ENCODE measurements around the gene EEF1E1. TPM values are rescaled to one million over a fixed set of nuclear protein-coding genes. Genes with fewer than 3 reads are reported as not detected.
A peak's percentile ranks its signal among the peaks of the same experiment; 100 is the strongest.

Gene EEF1E1
- total RNA-seq, 1 experiment from 2014 or later: 50.9 TPM

DNA sequence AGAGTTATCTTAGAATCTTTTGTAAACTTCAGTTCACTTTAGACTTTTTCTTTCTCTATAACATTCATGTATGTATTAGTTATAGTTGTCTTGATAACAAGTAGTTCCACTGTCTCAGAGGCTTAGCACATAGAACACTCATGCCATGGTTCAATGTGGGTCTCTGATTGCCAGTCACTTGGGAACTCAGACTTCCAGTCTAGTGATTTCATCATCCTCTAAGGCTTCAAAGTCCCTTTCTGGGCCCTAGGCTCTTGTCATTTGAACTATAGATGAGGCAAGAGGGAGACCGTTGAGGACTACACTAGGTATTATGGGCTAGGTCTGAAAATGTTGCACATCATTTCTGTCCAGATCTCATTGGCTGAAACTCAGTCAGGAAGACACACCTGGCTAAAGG is 8.4 kb upstream of the EEF1E1 start:
- TF ChIP-seq EZH2 (IDR thresholded peaks at IDR 0.05; ENCODE audit: low read depth): no peak
- TF ChIP-seq, protein P1, sequence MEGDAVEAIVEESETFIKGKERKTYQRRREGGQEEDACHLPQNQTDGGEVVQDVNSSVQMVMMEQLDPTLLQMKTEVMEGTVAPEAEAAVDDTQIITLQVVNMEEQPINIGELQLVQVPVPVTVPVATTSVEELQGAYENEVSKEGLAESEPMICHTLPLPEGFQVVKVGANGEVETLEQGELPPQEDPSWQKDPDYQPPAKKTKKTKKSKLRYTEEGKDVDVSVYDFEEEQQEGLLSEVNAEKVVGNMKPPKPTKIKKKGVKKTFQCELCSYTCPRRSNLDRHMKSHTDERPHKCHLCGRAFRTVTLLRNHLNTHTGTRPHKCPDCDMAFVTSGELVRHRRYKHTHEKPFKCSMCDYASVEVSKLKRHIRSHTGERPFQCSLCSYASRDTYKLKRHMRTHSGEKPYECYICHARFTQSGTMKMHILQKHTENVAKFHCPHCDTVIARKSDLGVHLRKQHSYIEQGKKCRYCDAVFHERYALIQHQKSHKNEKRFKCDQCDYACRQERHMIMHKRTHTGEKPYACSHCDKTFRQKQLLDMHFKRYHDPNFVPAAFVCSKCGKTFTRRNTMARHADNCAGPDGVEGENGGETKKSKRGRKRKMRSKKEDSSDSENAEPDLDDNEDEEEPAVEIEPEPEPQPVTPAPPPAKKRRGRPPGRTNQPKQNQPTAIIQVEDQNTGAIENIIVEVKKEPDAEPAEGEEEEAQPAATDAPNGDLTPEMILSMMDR (conservative IDR thresholded peaks at IDR 0.05): no peak
- Histone ChIP-seq H3K9me2 (ENCODE audit: insufficient read depth) (no peaks in the 10 kb centered on the region), H4K20me1 (ENCODE audit: insufficient read depth) (no peaks in the 10 kb centered on the region), H3K9me3 (ENCODE audit: insufficient read depth, low read depth) (no peaks in the 10 kb centered on the region), H3K36me3 (ENCODE audit: low read depth) (no peaks in the 10 kb centered on the region), H3F3A (ENCODE audit: insufficient read depth, low read depth) (peaks cover 18% of the 10 kb centered on the region), H3K4me1 (replicated peaks; ENCODE audit: insufficient read depth) (peaks cover 21% of the 10 kb centered on the region), H3K79me2 (ENCODE audit: low read depth) (no peaks in the 10 kb centered on the region), H3K27me3 (ENCODE audit: insufficient read depth, low read depth) (no peaks in the 10 kb centered on the region), H3K27ac (no peak overlapping the region), H2AFZ (no peak overlapping the region), H3K4me2 (no peak overlapping the region), H3K4me3 (no peak overlapping the region)
- POLR2A ChIA-PET (ENCODE audit: unreplicated experiment): interaction anchor here (0.6 kb wide), 1 partner anchor 107 kb away, joined by 3 read pairs; no protein-coding TSS in a partner anchor
- CTCF ChIA-PET: interaction anchor here (0.5 kb wide), 1 partner anchor 752 kb away, joined by 8 read pairs; no protein-coding TSS in a partner anchor
- no peak for DNase-seq
- no TSS peak for BruUV-seq (replicated peaks)
- intact Hi-C loops (cut with micrococcal nuclease; ENCODE audit: unreplicated experiment): no loop called here

DNA sequence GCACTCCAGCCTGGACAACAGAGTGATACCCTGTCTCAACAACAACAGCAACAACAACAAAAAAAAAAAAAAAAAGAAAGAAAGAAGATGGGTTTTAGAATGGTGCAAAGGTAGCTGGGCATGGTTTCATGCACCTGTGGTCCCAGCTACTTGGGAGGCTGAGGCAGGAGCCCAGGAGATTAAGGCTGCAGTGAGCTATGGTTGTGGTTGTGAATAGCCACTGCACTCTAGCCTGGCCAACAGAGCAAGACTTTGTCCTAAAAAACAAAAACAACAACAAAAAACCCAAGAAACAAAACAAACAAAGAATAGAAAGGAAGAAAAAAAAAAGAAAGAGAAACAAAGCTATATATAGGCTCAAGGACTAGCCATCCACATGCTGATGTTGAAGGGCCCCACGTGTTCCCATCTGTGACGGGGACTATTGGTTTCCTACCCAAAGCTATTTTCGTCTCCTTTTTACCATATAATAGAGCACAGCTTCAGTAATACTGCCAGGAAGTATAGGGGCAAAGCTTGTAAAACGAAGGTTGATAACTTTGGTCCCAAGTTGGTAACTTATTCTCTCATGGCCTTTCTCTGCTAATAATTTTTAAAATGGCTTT is 7.9 kb upstream of the EEF1E1 start:
- no peak overlapping the region for H3K4me2 ChIP-seq
- no peaks in the 10 kb centered on the region for H3K9me2 ChIP-seq (ENCODE audit: insufficient read depth)
- no peaks in the 10 kb centered on the region for H3K9me3 ChIP-seq (ENCODE audit: insufficient read depth, low read depth)
- POLR2A ChIA-PET (ENCODE audit: unreplicated experiment): interaction anchor here (0.6 kb wide), 1 partner anchor 108 kb away, joined by 3 read pairs; no protein-coding TSS in a partner anchor
- TF ChIP-seq, protein P1 (conservative IDR thresholded peaks at IDR 0.05): no peak
- no peaks in the 10 kb centered on the region for H3K27me3 ChIP-seq (ENCODE audit: insufficient read depth, low read depth)
- no peak overlapping the region for H3K27ac ChIP-seq
- no peak for DNase-seq
- no peaks in the 10 kb centered on the region for H3K79me2 ChIP-seq (ENCODE audit: low read depth)
- no peak overlapping the region for H2AFZ ChIP-seq
- no peaks in the 10 kb centered on the region for H3K36me3 ChIP-seq (ENCODE audit: low read depth)
- BruUV-seq (replicated peaks): no TSS peak
- peaks cover 21% of the 10 kb centered on the region for H3K4me1 ChIP-seq (replicated peaks; ENCODE audit: insufficient read depth)
- H3K4me3 ChIP-seq: no peak overlapping the region
- CTCF ChIA-PET: interaction anchor here (0.5 kb wide), 1 partner anchor 752 kb away, joined by 8 read pairs; no protein-coding TSS in a partner anchor
- H3F3A ChIP-seq (ENCODE audit: insufficient read depth, low read depth): peaks cover 18% of the 10 kb centered on the region
- no peaks in the 10 kb centered on the region for H4K20me1 ChIP-seq (ENCODE audit: insufficient read depth)
- intact Hi-C loops (cut with micrococcal nuclease; ENCODE audit: unreplicated experiment): no loop called here

DNA sequence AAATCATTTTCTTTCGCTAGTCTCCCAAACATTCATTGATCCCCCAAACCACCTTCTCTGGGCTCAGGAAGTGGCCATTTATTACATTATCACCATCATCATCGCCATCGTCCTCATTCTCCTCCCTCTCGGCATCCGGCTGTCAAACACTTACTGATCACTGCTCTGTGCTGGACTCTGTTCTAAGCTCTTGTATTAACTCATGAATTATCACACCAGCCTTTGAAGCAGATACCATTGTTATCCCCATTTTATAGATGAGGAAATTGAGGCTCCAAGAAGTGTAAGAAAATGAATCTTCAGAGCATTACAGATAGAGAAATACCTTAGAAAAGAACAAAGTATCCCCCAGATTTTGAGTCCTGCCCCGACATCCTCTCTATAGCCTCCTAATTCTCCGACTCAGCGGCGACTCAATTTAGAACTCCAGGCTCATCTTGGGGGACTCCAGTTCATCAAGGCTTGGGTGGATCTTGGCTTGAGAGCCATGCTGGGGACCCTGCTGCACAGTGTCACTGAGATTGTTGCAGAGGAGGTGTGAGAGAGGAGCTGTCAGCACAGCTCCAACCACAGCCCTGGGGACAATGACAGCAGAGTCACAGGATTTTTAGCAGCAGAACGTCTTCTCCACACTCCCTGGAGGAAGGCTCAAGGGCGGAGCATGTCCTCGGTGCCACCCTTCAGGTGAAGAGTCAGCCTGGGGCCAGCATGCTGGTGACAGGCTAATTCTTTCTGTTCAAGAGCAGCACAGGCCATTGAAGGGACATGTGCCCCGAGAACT is 6.6 kb upstream of the EEF1E1 start:
- CTCF ChIA-PET: no interaction called here
- intact Hi-C loops (cut with micrococcal nuclease; ENCODE audit: unreplicated experiment): no loop called here
- no peak overlapping the region for H3K4me3 ChIP-seq

More for the DNA sequence above, 6.6 kb upstream of the EEF1E1 start:
- no peaks in the 10 kb centered on the region for H4K20me1 ChIP-seq (ENCODE audit: insufficient read depth)
- H3F3A ChIP-seq (ENCODE audit: insufficient read depth, low read depth): peaks cover 18% of the 10 kb centered on the region
- DNase-seq: no peak
- H3K4me1 ChIP-seq (replicated peaks; ENCODE audit: insufficient read depth): peaks cover 21% of the 10 kb centered on the region
- H3K9me2 ChIP-seq (ENCODE audit: insufficient read depth): no peaks in the 10 kb centered on the region
- H3K9me3 ChIP-seq (ENCODE audit: insufficient read depth, low read depth): no peaks in the 10 kb centered on the region
- TF ChIP-seq, protein P1 (conservative IDR thresholded peaks at IDR 0.05): no peak
- TF ChIP-seq EZH2 (IDR thresholded peaks at IDR 0.05; ENCODE audit: low read depth): no peak
- no peaks in the 10 kb centered on the region for H3K79me2 ChIP-seq (ENCODE audit: low read depth)
- H3K27me3 ChIP-seq (ENCODE audit: insufficient read depth, low read depth): no peaks in the 10 kb centered on the region
- POLR2A ChIA-PET (ENCODE audit: unreplicated experiment): no interaction called here
- BruUV-seq (replicated peaks): no TSS peak
- peak overlapping the region; percentile 67 for H3K27ac ChIP-seq
- H2AFZ ChIP-seq: peak overlapping the region; percentile 56; the same call in 1 of the 2 replicates
- peak overlapping the region; percentile 29; the same call in 1 of the 2 replicates for H3K4me2 ChIP-seq
- no peaks in the 10 kb centered on the region for H3K36me3 ChIP-seq (ENCODE audit: low read depth)

Measured in PC-9 (cell line).